Caco-2 (cell line): ENCODE results near the gene BRINP3. TPM values are rescaled to one million over a fixed set of nuclear protein-coding genes. Genes with fewer than 3 reads are reported as not detected.

Experiments used
- BruUV-seq: library from RNA; stranded (reverse); fragments of 400-500 nt; replicated peaks from 2 replicates; lab custom pipeline; 2021; lab: Mats Ljungman, UMichigan
- CTCF ChIA-PET: fragments of 300-600 bp; sonication (Branson Sonifier 250); formaldehyde crosslinking; loops from one replicate; lab custom pipeline; 2022; ENCODE audit warnings: antibody characterized with exemption; lab: Charles Lee
- POLR2A ChIA-PET: fragments of 300-600 bp; sonication (Branson Sonifier 250); formaldehyde crosslinking; loops from one replicate; lab custom pipeline; 2022; ENCODE audit warnings: antibody characterized with exemption; lab: Charles Lee
- DNase-seq, 2 experiments: peaks; one replicate each; pipeline versions ENCODE4 v3.0.0 to v3.0.0-alpha.2; 2020 to 2022
- H3K27me3 ChIP-seq: replicated peaks from 2 replicates; pipeline ENCODE4 v1.6.0; 2011; ENCODE audit warnings: low read length; ENCODE audit not compliant: control insufficient read depth, insufficient read depth
- H3K36me3 ChIP-seq: 2 replicates; pipeline ENCODE4 v1.5.1; 2011; ENCODE audit warnings: low read length; ENCODE audit not compliant: control insufficient read depth, insufficient read depth
- H3K4me1 ChIP-seq: fragments of 250-450 bp; sonication (Bioruptor Pico); 2 replicates; pipeline ENCODE4 v1.5.1; 2020; ENCODE audit warnings: mild to moderate bottlenecking
- H3K4me3 ChIP-seq: 2 replicates; pipeline ENCODE4 v1.5.1; 2011; ENCODE audit warnings: low read depth, mild to moderate bottlenecking, control low read depth, low read length
- H3K9me3 ChIP-seq: fragments of 250-450 bp; sonication (Bioruptor Pico); 2 replicates; pipeline ENCODE4 v1.5.1; 2020; ENCODE audit warnings: mild to moderate bottlenecking, moderate library complexity
- H3K27ac Mint-ChIP-seq: one replicate; pipeline ENCODE4 v1.8.0; 2022; ENCODE audit warnings: mixed read lengths; ENCODE audit not compliant: unreplicated experiment
- H3K27me3 Mint-ChIP-seq: one replicate; pipeline ENCODE4 v1.8.0; 2022; ENCODE audit warnings: mixed read lengths; ENCODE audit not compliant: insufficient read depth, unreplicated experiment
- H3K36me3 Mint-ChIP-seq: one replicate; pipeline ENCODE4 v1.8.0; 2022; ENCODE audit warnings: mild to moderate bottlenecking, mixed read lengths; ENCODE audit not compliant: insufficient read depth, unreplicated experiment
- H3K4me1 Mint-ChIP-seq: one replicate; pipeline ENCODE4 v1.8.0; 2022; ENCODE audit warnings: low read depth, mixed read lengths; ENCODE audit not compliant: unreplicated experiment
- H3K4me3 Mint-ChIP-seq: one replicate; pipeline ENCODE4 v1.8.0; 2022; ENCODE audit warnings: mild to moderate bottlenecking, moderate library complexity, mixed read lengths; ENCODE audit not compliant: unreplicated experiment
- H3K9me3 Mint-ChIP-seq: one replicate; pipeline ENCODE4 v1.8.0; 2022; ENCODE audit warnings: mixed read lengths; ENCODE audit not compliant: unreplicated experiment
- CTCF ChIP-seq, 2 experiments: fragments of 200-600 bp in 1 of 2; IDR thresholded peaks; 1 replicate in 1 of 2; 2 replicates in 1 of 2; pipeline versions ENCODE4 v1.5.1 to v1.8.0; 2011 to 2022; ENCODE audit warnings: antibody characterized with exemption in 1 of 2, control low read depth in 1 of 2, inconsistent platforms in 1 of 2, low read depth in 1 of 2, low read length in 1 of 2, mild to moderate bottlenecking in 1 of 2, moderate library complexity in 1 of 2; ENCODE audit not compliant: insufficient read depth in 1 of 2, severe bottlenecking in 1 of 2, unreplicated experiment in 1 of 2
- intact Hi-C: fragments of 100-400 bp; cut with micrococcal nuclease; formaldehyde crosslinking; loops from one replicate; pipeline ENCODE4 v1.10.0; 2022; ENCODE audit not compliant: unreplicated experiment
- total RNA-seq: library from RNA; stranded (reverse); gene quantifications from 2 replicates; pipeline ENCODE4 v1.2.3, GENCODE V29; 2022

Gene BRINP3
- total RNA-seq, 1 experiment from 2014 or later: not detected

- Histone ChIP-seq H3K27me3 (no peaks in the 10 kb centered on the region), H3K4me3 (no peak overlapping the region), H3K36me3 (no peaks in the 10 kb centered on the region), H3K4me1 (no peaks in the 10 kb centered on the region), H3K9me3 (no peaks in the 10 kb centered on the region)
- ChIA-PET CTCF (no interaction called here), POLR2A (no interaction called here)
- Mint-ChIP-seq H3K4me1 (no peaks in the 10 kb centered on the region), H3K27ac (no peak overlapping the region), H3K4me3 (no peak overlapping the region), H3K9me3 (no peaks in the 10 kb centered on the region), H3K36me3 (no peaks in the 10 kb centered on the region), H3K27me3 (no peaks in the 10 kb centered on the region)
- peak in 1 of 2 experiments; percentile 6 for DNase-seq
- TF ChIP-seq CTCF (IDR thresholded peaks at IDR 0.05; ENCODE audit: insufficient read depth in 1 of 2, low read depth in 1 of 2, low read length in 1 of 2, severe bottlenecking in 1 of 2, unreplicated experiment in 1 of 2): peak in 1 of 2 experiments; percentile 65
- no TSS peak for BruUV-seq
- intact Hi-C loops: loop anchor here (2.0 kb wide), 1 partner anchor 665 kb away; no protein-coding TSS in a partner anchor
Measured at GRCh38 chr1:190373705-190374336, 103.8 kb downstream of the BRINP3 start.

- Histone ChIP-seq H3K4me1 (no peaks in the 10 kb centered on the region), H3K4me3 (no peak overlapping the region), H3K27me3 (no peaks in the 10 kb centered on the region), H3K36me3 (no peaks in the 10 kb centered on the region), H3K9me3 (no peaks in the 10 kb centered on the region)
- H3K27ac Mint-ChIP-seq: no peak overlapping the region
- intact Hi-C loops: no loop called here
- no TSS peak for BruUV-seq
- no peak for DNase-seq
- peaks cover 23% of the 10 kb centered on the region for H3K9me3 Mint-ChIP-seq
- no peaks in the 10 kb centered on the region for H3K27me3 Mint-ChIP-seq
- no peaks in the 10 kb centered on the region for H3K4me1 Mint-ChIP-seq
- no peaks in the 10 kb centered on the region for H3K36me3 Mint-ChIP-seq
- POLR2A ChIA-PET: no interaction called here
- no peak overlapping the region for H3K4me3 Mint-ChIP-seq
- no peak for TF ChIP-seq CTCF (IDR thresholded peaks at IDR 0.05; ENCODE audit: insufficient read depth in 1 of 2, low read depth in 1 of 2, low read length in 1 of 2, severe bottlenecking in 1 of 2, unreplicated experiment in 1 of 2)
- CTCF ChIA-PET: no interaction called here
Measured at GRCh38 chr1:190367200-190367599, 110.5 kb downstream of the BRINP3 start.

- CTCF ChIA-PET: no interaction called here
- Mint-ChIP-seq H3K9me3 (peaks cover 23% of the 10 kb centered on the region), H3K4me1 (no peaks in the 10 kb centered on the region), H3K4me3 (no peak overlapping the region), H3K27ac (no peak overlapping the region), H3K27me3 (no peaks in the 10 kb centered on the region), H3K36me3 (no peaks in the 10 kb centered on the region)
- TF ChIP-seq CTCF (IDR thresholded peaks at IDR 0.05; ENCODE audit: insufficient read depth in 1 of 2, low read depth in 1 of 2, low read length in 1 of 2, severe bottlenecking in 1 of 2, unreplicated experiment in 1 of 2): no peak
- Histone ChIP-seq H3K27me3 (no peaks in the 10 kb centered on the region), H3K4me1 (no peaks in the 10 kb centered on the region), H3K36me3 (no peaks in the 10 kb centered on the region), H3K9me3 (no peaks in the 10 kb centered on the region), H3K4me3 (no peak overlapping the region)
- no TSS peak for BruUV-seq
- DNase-seq: no peak
- intact Hi-C loops: no loop called here
- POLR2A ChIA-PET: no interaction called here
Measured at GRCh38 chr1:190365283-190365682, 112.4 kb downstream of the BRINP3 start.
